Measurements from ENCODE around the gene EFNB1.

EFNB1 gene

DNA sequence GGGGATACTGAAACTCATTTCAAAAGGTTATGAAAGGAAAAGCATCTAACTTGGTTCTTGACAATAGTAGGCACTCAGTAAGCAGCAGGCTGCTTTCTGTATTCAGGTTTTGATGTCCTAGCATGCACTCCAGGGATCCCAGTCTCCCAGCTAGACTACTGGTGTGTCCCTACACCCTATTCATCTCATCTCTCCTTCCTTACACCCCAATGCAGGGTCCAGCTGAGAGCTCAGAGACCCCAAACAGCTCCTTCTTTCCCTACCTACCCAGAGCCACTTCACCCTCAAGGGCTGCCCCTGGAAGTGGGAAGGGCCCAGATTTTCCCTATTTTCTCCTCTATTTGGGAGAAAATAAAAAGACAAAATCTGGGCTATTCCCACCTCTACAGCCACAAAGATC is 1.6 kb upstream of the EFNB1 start:
- peaks cover 8 to 36% (median 25%) of the 10 kb centered on the region in 5 donors for H3K27me3 ChIP-seq (ENCODE audit: control insufficient read depth in 5 of 5, insufficient read depth in 4 of 5, low read length in 5 of 5)
- no peak overlapping the region for H3K4me3 ChIP-seq (ENCODE audit: low read depth in 1 of 5, low read length in 5 of 5)
- no peak overlapping the region for H3K9ac ChIP-seq (ENCODE audit: low read length in 5 of 5)
- H3K27ac ChIP-seq (ENCODE audit: low read depth, low read length): no peak overlapping the region
- no peaks in the 10 kb centered on the region for H3K36me3 ChIP-seq (ENCODE audit: control insufficient read depth in 5 of 5, insufficient read depth in 5 of 5, low read length in 5 of 5)
- H3K4me1 ChIP-seq (ENCODE audit: control insufficient read depth in 5 of 5, insufficient read depth in 5 of 5, low read length in 5 of 5): peaks cover 4 to 30% (median 14%) of the 10 kb centered on the region in 5 donors
- peaks cover 0 to 3% (median 0%) of the 10 kb centered on the region in 5 donors for H3K9me3 ChIP-seq (ENCODE audit: control insufficient read depth in 5 of 5, low read length in 5 of 5)

DNA sequence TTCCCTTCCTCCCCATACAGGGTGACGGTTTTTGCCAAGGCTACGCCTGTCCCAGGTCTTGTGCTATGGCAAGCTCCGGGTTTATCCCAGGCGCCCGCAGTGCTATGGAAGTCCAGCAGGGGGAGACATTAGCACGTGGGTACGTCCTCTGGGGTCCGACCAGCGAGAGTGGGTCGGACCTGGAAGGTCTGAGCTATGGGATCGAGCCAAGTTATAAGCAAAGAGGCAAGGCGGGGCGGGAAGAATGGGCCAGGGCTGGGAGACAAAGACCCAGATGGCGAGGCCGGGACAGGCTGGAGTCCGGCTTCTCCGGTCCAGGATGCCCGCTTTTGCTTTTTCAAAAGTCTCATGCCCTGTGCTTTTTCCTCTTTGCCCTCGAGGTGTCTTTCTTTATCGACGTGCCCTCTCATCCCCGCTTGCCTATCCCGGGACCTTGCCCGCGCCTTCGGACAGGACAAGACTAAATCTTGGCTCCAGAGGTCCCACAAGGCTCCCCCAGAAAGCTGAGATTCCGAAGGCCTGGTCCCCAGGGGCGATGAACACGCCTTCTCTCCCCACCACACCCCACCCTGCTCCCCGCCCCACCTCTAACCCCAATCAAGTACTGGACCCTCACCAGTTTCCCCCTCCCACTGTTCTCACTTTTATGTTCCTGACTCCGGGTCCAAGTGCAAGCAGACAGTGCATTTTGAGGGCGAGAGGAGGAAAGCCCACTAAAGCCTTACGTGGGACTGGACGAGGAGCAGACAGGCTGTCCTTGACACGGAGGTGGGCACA is 785 bp upstream of the EFNB1 start:
- Histone ChIP-seq H3K27ac (ENCODE audit: low read depth, low read length) (peak overlapping the region; percentile 82), H3K4me1 (ENCODE audit: control insufficient read depth in 5 of 5, insufficient read depth in 5 of 5, low read length in 5 of 5) (peaks cover 4 to 30% (median 18%) of the 10 kb centered on the region in 5 donors), H3K36me3 (ENCODE audit: control insufficient read depth in 5 of 5, insufficient read depth in 5 of 5, low read length in 5 of 5) (no peaks in the 10 kb centered on the region), H3K9me3 (ENCODE audit: control insufficient read depth in 5 of 5, low read length in 5 of 5) (peaks cover 0 to 3% (median 0%) of the 10 kb centered on the region in 5 donors), H3K9ac (ENCODE audit: low read length in 5 of 5) (peak overlapping the region in 3 of 5 donors; percentile 4 to 55 (median 26)), H3K4me3 (ENCODE audit: low read depth in 1 of 5, low read length in 5 of 5) (peak overlapping the region; percentile 35 to 85 (median 70)), H3K27me3 (ENCODE audit: control insufficient read depth in 5 of 5, insufficient read depth in 4 of 5, low read length in 5 of 5) (peaks cover 8 to 35% (median 25%) of the 10 kb centered on the region in 5 donors)

GRCh38 chrX:68829582-68830418 is 979 bp downstream of the EFNB1 start:
- peaks cover 0 to 3% (median 0%) of the 10 kb centered on the region in 5 donors for H3K36me3 ChIP-seq (ENCODE audit: control insufficient read depth in 5 of 5, insufficient read depth in 5 of 5, low read length in 5 of 5)
- H3K4me3 ChIP-seq (ENCODE audit: low read depth in 1 of 5, low read length in 5 of 5): peak overlapping the region; percentile 27 to 85 (median 79)
- peaks cover 0 to 27% (median 18%) of the 10 kb centered on the region in 5 donors for H3K27me3 ChIP-seq (ENCODE audit: control insufficient read depth in 5 of 5, insufficient read depth in 4 of 5, low read length in 5 of 5)
- peaks cover 4 to 48% (median 33%) of the 10 kb centered on the region in 5 donors for H3K4me1 ChIP-seq (ENCODE audit: control insufficient read depth in 5 of 5, insufficient read depth in 5 of 5, low read length in 5 of 5)
- peaks cover 0 to 3% (median 0%) of the 10 kb centered on the region in 5 donors for H3K9me3 ChIP-seq (ENCODE audit: control insufficient read depth in 5 of 5, low read length in 5 of 5)
- H3K27ac ChIP-seq (ENCODE audit: low read depth, low read length): peak overlapping the region; percentile 82
- H3K9ac ChIP-seq (ENCODE audit: low read length in 5 of 5): peak overlapping the region in 4 of 5 donors; percentile 58 to 83 (median 76)

DNA sequence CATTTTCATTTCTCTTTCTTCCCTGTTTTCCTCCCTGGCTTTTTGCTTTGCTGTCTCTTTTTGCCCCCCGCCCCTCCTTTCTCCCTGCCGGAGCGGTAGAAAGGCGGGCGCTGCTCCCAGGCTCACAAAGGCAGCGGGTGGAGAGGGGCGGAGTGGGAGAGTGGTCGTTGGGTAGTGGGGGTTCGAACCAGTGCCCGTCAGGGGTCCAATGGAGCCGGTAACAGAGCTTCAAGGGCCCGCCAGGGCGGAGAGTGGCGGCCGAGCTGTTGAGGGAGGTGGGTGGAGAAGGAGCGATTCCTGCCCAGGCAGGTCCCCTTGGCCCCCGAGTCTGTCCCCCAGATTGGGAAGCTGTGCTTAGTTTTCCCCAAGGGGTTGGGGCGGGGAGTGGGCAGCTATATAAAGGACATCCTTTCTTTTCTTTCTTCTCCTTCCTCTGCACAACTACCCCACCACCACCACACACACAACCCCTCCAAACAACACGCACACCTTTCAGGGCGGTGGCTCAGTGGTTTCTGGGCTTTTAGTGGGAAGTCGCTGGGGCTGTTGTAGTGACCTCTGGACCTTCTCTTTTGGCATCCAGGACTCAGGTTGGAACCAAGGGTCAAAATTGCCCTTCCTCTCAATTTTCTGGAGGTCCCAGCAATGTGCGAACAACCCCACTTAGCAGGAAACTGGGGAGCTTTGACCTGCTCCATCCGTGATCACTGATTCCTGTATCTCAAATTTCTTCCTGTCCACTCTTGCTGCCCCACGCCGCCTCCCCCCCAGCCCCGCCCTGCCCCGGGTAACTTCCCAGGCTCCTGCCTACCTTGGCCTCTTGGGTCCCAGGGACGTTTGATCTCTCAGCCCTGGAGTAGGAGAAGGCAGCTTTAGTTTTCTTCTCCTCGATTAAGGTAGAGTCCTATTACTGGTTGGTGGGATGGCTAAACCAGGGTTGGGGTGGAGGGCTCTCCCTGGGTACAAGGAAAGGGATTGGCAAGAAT is 1.9 kb downstream of the EFNB1 start:
- Histone ChIP-seq H3K4me1 (ENCODE audit: control insufficient read depth in 5 of 5, insufficient read depth in 5 of 5, low read length in 5 of 5) (peaks cover 4 to 57% (median 40%) of the 10 kb centered on the region in 5 donors), H3K36me3 (ENCODE audit: control insufficient read depth in 5 of 5, insufficient read depth in 5 of 5, low read length in 5 of 5) (peaks cover 0 to 3% (median 0%) of the 10 kb centered on the region in 5 donors), H3K9ac (ENCODE audit: low read length in 5 of 5) (peak overlapping the region; percentile 38 to 83 (median 76)), H3K4me3 (ENCODE audit: low read depth in 1 of 5, low read length in 5 of 5) (peak overlapping the region; percentile 77 to 85 (median 79)), H3K27ac (ENCODE audit: low read depth, low read length) (peak overlapping the region; percentile 82), H3K9me3 (ENCODE audit: control insufficient read depth in 5 of 5, low read length in 5 of 5) (peaks cover 0 to 3% (median 0%) of the 10 kb centered on the region in 5 donors), H3K27me3 (ENCODE audit: control insufficient read depth in 5 of 5, insufficient read depth in 4 of 5, low read length in 5 of 5) (peaks cover 0 to 24% (median 17%) of the 10 kb centered on the region in 5 donors)

DNA sequence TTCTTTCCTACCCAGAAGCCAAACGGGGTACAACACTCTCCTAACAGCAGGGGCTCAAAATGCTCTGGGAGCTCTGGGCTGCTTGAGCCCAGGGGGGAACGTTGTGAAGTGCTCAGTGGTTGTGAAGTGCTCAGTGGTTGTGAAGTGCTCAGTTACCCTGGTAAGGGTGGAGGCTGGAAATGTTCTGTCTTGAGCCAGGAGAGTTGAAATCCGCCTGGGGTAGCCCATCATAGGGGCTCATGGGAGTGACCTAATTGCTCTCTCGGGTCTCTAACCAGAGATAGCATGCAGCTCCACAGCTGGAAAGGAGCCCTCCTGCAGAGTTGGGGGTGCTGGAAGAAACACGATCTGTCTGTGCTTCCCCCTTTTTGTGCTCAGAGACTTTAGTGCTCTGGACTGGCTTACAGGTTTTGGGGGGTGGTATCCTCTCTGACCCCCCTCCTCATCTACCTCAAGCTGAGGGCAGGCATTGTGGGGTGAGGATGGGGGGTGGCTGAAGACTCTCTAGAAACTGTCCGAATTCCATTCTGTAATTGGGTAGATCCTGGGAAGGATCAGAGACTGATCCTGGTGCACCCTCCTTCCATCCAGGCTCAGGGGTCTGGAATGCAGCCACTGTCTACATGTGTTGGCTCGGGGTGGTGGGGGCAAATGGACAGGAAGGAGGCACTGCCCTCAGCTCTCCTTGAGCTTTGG is 2.7 kb downstream of the EFNB1 start:
- H3K27me3 ChIP-seq (ENCODE audit: control insufficient read depth in 5 of 5, insufficient read depth in 4 of 5, low read length in 5 of 5): peaks cover 0 to 19% (median 15%) of the 10 kb centered on the region in 5 donors
- peaks cover 0 to 3% (median 0%) of the 10 kb centered on the region in 5 donors for H3K9me3 ChIP-seq (ENCODE audit: control insufficient read depth in 5 of 5, low read length in 5 of 5)
- H3K4me1 ChIP-seq (ENCODE audit: control insufficient read depth in 5 of 5, insufficient read depth in 5 of 5, low read length in 5 of 5): peaks cover 4 to 65% (median 43%) of the 10 kb centered on the region in 5 donors
- peak overlapping the region; percentile 77 to 85 (median 79) for H3K4me3 ChIP-seq (ENCODE audit: low read depth in 1 of 5, low read length in 5 of 5)
- H3K9ac ChIP-seq (ENCODE audit: low read length in 5 of 5): peak overlapping the region in 4 of 5 donors; percentile 53 to 77 (median 64)
- peak overlapping the region; percentile 82 for H3K27ac ChIP-seq (ENCODE audit: low read depth, low read length)
- H3K36me3 ChIP-seq (ENCODE audit: control insufficient read depth in 5 of 5, insufficient read depth in 5 of 5, low read length in 5 of 5): peaks cover 0 to 3% (median 0%) of the 10 kb centered on the region in 5 donors

GRCh38 chrX:68832101-68832416 is 3.2 kb downstream of the EFNB1 start:
- peak overlapping the region; percentile 82 for H3K27ac ChIP-seq (ENCODE audit: low read depth, low read length)

DNA sequence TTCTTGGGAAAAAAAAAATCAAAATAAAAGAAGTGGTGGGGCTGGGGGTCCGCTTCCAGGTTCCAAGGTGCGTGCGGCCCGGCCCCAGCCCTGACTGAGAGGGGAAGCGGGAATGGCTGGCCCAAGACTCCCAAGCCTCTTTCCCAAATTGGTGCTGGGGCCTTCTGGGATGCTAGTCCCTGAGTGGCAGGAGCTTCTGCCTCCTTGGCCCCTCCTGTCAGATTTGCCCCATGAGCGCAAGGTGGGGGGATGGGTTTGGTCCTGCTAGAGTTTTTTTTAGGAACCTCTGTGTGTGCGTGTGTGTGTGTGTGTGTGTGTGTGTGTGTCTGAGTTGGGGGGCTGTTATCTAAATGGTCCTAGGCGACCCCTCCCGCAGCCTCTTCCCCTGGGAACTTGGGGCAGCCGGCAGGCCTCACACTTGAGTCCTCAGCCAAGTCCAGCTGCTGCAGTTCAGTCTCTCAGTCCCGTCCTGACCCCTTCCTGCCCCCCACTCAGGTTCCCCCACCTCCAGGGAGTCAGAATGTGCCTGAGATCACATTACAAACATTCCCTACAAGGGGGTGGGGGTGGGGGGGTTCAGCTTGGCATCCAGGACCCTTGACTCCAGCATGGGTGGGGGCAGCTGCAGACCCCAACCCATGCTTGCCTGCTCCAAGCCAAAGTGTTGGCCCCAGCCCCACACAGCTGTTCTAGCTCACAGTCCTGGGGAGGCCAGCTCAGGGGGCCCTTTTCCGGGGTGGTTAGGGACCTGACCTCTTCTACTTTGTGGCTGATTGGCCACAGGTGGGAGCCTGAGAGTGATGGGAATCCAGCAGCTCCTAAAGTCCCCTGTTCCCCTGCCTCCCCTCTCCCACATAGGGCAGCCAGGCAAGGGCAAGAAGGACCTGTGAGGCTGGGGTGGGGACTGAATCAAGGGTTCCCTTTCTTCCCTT is 4.0 kb downstream of the EFNB1 start:
- H3K4me1 ChIP-seq (ENCODE audit: control insufficient read depth in 5 of 5, insufficient read depth in 5 of 5, low read length in 5 of 5): peaks cover 4 to 77% (median 52%) of the 10 kb centered on the region in 5 donors

More at GRCh38 chrX:68832101-68832416, 3.2 kb downstream of the EFNB1 start:
- peaks cover 0 to 3% (median 0%) of the 10 kb centered on the region in 5 donors for H3K9me3 ChIP-seq (ENCODE audit: control insufficient read depth in 5 of 5, low read length in 5 of 5)
- H3K4me1 ChIP-seq (ENCODE audit: control insufficient read depth in 5 of 5, insufficient read depth in 5 of 5, low read length in 5 of 5): peaks cover 4 to 70% (median 48%) of the 10 kb centered on the region in 5 donors
- peaks cover 0 to 14% (median 10%) of the 10 kb centered on the region in 5 donors for H3K27me3 ChIP-seq (ENCODE audit: control insufficient read depth in 5 of 5, insufficient read depth in 4 of 5, low read length in 5 of 5)
- H3K9ac ChIP-seq (ENCODE audit: low read length in 5 of 5): peak overlapping the region in 4 of 5 donors; percentile 53 to 77 (median 64)
- peak overlapping the region; percentile 77 to 85 (median 79) for H3K4me3 ChIP-seq (ENCODE audit: low read depth in 1 of 5, low read length in 5 of 5)
- peaks cover 0 to 5% (median 0%) of the 10 kb centered on the region in 5 donors for H3K36me3 ChIP-seq (ENCODE audit: control insufficient read depth in 5 of 5, insufficient read depth in 5 of 5, low read length in 5 of 5)

DNA sequence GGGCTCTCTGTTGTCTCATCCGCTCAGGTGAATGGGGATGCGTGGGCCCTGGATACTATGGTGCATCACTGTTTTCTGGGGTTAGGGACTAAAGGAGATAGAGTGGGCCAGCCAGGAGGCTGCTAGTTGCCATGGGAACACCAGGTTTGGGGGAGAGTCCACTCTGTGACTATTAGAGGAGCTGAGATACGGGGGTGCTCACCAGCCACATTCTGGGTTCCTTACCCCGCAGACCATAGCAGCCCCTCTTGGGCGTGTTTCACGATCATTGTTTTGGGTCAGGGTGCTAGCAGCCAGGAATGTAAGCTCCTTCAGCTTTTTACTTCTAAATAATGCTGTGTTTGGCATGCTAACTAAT is 4.6 kb downstream of the EFNB1 start:
- H3K27ac ChIP-seq (ENCODE audit: low read depth, low read length): peak overlapping the region; percentile 62

More for the DNA sequence above, 4.0 kb downstream of the EFNB1 start:
- peaks cover 0 to 5% (median 0%) of the 10 kb centered on the region in 5 donors for H3K36me3 ChIP-seq (ENCODE audit: control insufficient read depth in 5 of 5, insufficient read depth in 5 of 5, low read length in 5 of 5)
- peak overlapping the region in 4 of 5 donors; percentile 23 to 77 (median 64) for H3K9ac ChIP-seq (ENCODE audit: low read length in 5 of 5)
- peak overlapping the region; percentile 82 for H3K27ac ChIP-seq (ENCODE audit: low read depth, low read length)
- peak overlapping the region in 4 of 5 donors; percentile 77 to 85 (median 80) for H3K4me3 ChIP-seq (ENCODE audit: low read depth in 1 of 5, low read length in 5 of 5)
- H3K27me3 ChIP-seq (ENCODE audit: control insufficient read depth in 5 of 5, insufficient read depth in 4 of 5, low read length in 5 of 5): peaks cover 0 to 12% (median 8%) of the 10 kb centered on the region in 5 donors
- peaks cover 0 to 3% (median 0%) of the 10 kb centered on the region in 5 donors for H3K9me3 ChIP-seq (ENCODE audit: control insufficient read depth in 5 of 5, low read length in 5 of 5)

More for the DNA sequence above, 4.6 kb downstream of the EFNB1 start:
- peaks cover 0 to 5% (median 1%) of the 10 kb centered on the region in 5 donors for H3K36me3 ChIP-seq (ENCODE audit: control insufficient read depth in 5 of 5, insufficient read depth in 5 of 5, low read length in 5 of 5)
- H3K27me3 ChIP-seq (ENCODE audit: control insufficient read depth in 5 of 5, insufficient read depth in 4 of 5, low read length in 5 of 5): peaks cover 0 to 12% (median 8%) of the 10 kb centered on the region in 5 donors
- H3K9me3 ChIP-seq (ENCODE audit: control insufficient read depth in 5 of 5, low read length in 5 of 5): peaks cover 0 to 3% (median 0%) of the 10 kb centered on the region in 5 donors
- peak overlapping the region in 2 of 5 donors; percentile 23 to 72 for H3K9ac ChIP-seq (ENCODE audit: low read length in 5 of 5)
- peak overlapping the region in 4 of 5 donors; percentile 38 to 85 (median 79) for H3K4me3 ChIP-seq (ENCODE audit: low read depth in 1 of 5, low read length in 5 of 5)
- H3K4me1 ChIP-seq (ENCODE audit: control insufficient read depth in 5 of 5, insufficient read depth in 5 of 5, low read length in 5 of 5): peaks cover 2 to 77% (median 56%) of the 10 kb centered on the region in 5 donors

Measured in subcutaneous abdominal adipose tissue (tissue), 5 donors.